Stimulated activated CD8-positive, alpha-beta memory T cell treated with anti-CD3 and anti-CD28 coated beads, Interleukin-15, amount 100 ng/mL, for 1 hour (primary cell): Measurements from ENCODE around the gene LRPPRC.

ENCODE experiments used
- DNase-seq: peaks from one replicate; pipeline ENCODE4 v3.0.0-alpha.2; 2020; ENCODE audit warnings: low read depth

Gene LRPPRC

DNA sequence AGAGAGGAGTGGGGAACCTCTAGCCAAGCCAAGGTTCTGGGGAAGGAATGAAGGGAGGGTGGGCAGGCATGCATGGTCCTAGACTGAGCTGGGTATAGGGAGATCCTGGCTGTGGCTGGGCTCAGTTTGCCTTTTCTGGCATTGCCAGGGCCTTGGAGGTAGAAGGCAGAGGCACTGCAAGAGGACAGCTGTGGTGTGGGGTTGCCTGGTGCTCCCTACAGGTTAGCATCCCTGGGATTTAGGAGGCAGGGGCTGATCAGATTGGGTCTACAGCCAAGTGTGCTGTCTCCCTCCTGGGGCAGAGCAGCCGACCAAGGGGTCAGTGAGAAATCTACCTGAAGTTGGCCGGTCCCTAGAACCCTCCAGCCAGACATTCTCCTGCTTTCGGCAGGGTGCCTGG, 141.1 kb downstream of the LRPPRC start:
- DNase-seq, result no peak

DNA sequence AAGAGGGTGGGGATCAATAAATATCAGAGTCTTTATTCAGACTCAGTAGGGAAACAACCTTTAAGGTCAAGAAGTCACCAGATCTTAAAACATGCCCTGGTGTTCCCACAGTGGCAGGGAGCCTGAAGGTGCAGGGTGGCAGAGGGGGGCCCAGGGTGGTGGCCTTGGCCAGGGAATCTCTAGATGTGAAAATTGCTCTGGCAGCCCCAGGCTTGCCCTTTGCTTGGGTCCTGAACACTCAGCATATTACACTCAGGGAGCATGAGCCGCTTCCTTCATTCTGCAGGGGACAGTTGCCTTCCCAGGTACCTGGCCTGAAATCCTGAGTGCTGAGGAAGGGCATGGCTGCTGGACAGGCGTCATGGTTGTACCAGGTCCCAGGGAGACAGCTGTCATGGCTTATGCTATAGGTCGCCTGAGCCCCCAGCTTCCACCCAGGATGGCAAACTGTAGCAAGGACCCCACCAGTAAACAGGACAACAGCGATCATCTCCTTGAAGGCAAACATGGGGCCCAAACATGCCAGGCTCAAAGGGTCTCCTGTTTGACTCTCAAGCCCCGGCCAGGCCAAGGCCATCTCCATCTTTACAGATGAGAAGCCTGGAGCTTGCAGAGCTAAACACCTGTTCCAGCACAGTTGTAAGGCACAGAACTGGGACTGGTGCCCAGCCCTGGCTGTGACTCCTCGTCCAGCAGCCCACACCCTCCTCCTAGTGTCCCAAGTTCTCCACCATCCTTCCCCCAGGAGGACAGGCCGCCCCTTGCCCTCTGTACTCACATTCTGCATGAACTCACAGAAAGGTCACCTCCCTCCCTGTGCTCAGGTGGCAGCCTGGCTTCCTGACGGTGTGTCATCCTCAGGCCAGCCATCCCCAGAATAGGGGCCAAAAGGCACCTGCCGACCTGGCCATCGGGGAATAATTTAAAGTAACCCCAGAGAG, 142.4 kb downstream of the LRPPRC start:
- DNase-seq, result no peak

DNA sequence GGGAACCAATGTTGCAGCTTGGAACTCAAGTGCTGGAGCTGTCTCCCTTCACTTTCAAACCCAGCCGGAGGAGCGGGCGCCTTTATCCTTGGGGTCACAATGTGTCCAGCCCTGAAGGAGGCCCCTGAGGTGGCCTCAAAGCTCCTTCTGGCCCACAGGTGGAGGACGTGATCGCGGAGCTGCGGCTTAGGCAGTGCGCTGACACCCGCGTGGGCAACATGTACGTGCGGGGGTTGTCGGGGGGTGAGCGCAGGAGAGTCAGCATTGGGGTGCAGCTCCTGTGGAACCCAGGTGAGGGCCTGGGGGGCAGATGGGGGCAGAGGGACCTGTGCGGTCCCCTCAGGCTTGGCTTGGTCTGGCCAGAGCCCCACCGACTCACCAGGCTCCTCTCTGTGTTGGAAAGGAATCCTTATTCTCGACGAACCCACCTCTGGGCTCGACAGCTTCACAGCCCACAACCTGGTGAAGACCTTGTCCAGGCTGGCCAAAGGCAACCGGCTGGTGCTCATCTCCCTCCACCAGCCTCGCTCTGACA, 143.5 kb downstream of the LRPPRC start:
- DNase-seq, result no peak

DNA sequence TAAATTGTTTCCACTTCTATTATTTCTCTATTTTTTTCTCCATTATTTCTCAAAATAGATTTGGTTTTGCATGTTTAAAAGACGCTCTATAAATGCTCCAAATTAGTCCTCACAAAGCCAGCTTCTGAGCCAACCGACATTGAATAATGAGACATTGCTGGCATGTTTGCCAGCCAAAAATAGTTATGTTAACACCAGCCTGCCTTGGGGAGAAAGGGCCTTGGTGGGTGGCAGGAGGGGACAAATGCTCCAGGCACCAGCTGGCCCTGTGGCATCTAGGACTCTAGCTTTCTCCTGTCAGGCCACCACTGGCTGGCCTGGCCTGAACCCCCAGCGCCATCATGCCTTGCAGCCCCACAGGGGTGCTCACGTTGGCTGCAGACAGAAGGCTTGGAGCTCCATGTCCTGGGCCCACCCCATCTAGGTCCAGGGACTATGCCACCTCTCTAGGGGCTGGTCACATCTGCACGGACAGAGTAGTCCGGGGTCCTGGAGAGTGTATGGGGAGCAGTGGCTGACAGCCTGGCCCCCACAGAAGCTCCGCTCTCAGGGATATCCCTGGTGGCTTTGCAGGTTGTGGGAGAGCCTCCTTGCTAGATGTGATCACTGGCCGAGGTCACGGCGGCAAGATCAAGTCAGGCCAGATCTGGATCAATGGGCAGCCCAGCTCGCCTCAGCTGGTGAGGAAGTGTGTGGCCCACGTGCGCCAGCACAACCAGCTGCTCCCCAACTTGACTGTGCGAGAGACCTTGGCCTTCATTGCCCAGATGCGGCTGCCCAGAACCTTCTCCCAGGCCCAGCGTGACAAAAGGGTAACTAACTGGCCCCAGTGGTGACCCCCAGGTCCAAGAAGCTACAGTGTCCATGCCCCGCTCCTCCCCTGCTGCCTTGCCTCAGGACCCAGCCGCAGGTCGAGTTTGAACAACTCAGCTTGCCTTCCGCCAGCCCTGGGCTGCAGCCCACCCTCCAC, 144.5 kb downstream of the LRPPRC start:
- no peak for DNase-seq

DNA sequence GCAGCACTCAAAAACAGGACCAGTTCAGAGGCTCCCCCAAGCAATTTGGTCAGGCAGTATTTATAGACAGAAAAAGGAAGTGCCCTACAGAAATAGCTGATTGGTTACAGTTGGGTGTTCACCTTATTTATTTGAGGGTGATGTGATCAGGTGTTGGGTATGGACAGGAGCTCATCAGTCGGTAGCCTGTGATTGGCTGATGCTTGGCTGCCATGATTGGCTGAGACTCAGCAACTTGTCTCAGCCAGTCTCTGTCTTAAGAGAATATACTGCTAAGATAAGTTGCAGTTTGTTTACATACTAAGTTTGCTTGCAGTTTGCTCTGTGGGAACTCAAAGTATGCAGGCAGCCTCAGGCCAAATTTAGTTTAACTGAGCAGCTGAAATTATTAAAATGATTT, 147.6 kb downstream of the LRPPRC start:
- no peak for DNase-seq

DNA sequence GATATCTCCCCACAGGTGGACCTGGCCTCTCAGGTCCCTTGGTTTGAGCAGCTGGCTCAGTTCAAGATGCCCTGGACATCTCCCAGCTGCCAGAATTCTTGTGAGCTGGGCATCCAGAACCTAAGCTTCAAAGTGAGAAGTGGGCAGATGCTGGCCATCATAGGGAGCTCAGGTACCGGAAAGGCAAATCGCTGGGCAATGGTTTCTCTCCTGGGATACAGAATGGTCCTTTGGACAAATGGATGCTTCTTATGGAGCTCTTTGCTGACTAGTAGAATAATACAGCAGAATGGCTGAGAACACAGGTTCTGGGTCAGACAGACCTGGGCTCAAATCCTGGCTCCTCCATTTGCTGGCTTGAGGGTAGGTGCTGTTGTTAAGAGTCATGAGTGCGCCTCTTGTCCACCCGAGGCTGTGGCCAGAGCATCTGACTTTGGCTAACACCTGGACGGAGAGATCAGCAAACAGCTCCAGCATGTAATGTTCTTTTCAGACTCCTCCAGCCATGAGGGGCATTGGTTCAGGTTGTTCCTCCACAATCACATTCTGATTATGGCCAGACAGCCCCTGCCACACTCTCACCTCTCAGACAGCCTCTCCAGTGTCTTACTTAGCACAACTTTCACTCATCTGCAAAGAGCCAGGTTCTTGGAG, 149.5 kb downstream of the LRPPRC start:
- DNase-seq, result no peak

DNA sequence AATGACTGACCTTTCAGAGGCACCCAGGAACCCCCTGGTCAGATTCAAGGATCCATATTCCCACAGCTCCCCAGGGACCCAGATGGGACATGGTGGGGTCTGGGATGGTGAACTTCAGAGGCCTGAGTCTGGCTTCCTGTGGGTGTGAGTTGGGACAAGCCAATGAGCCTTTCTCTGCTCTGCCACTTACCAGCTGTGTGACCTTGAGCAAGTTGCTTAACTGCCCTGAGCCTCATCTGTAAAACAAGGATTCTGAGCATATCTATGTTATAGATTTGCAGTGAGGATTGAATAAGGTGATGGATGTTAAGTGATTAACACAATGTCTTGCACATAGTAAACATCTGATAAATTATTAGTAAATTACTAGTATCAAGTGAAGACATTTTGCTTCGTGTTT, 150.6 kb downstream of the LRPPRC start:
- DNase-seq, result no peak

DNA sequence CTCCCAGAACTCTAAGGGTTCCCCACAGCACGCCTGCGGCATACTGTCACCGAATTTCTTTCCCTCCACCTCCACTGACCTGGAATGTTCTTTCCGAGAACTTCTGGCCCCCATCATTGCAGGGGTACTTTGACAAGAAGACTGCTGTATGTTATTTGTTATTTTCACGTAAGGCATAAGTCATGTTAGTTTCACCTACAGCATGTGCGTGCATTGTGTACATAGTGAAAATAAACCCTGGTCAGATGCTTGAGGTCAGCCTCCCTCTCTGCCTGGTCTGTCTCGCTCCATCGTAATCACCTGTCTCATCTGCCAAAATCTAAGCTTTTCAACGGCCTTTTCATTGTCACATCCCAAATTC, 152.9 kb downstream of the LRPPRC start:
- no peak for DNase-seq

DNA sequence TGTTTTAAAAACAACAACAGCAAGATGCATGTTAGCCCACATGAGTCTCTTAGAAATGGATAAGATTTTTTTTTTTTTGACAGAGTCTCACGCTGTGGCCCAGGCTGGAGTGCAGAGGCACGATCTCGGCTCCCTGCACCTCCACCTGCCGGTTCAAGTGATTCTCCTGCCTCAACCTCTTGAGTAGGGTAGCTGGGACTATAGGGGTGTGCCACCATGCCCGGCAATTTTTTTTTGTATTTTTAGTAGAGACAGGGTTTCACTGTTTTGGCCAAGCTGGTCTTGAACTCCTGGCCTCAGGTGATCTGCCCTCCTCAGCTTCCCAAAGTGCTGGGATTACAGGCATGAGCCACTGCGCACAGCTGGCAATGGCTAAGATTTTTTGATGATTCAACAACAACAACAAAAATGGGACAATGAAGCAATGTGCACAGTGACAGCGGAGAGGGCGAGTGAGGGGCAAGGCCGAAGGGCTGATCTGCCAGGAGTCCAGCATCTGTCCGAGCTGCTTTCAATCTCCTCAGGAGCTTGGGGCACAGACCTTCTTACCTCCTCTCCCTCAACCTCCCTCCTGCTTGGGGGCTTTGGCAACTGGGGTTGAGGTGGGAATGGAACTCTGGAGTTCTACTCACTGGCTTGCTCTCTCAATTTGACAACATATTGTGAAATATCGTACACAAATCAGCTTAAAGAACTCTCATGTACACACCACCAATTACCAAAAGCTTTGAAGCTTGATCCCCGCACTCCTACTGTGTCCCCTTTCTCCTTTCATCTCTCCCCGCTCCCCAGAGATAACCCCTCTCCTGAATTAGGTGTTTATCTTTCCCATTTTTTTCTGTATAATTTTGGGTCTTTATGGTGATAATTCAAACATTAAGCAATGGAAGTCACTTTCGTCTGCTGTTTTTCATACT, 153.6 kb downstream of the LRPPRC start:
- DNase-seq, result no peak

DNA sequence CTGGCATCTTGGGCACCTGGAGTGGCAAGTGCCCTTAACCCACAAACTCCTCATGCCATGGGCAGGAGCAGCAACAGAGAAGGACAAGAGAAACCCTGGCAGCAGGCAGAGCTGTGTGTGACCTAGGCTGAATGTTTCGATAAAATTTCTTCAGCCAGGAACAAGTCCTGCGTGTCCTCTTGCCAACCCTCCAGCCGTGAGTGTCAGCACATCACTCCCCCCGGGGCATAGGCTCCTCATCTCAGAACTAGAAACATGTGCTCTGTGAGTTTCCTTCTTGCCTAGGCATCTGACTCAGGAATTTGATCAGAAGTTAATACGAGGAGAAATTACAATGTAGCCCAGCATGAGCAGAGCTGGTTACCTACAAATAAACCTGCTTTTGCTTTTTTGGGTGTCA, 154.8 kb downstream of the LRPPRC start:
- DNase-seq, result no peak

DNA sequence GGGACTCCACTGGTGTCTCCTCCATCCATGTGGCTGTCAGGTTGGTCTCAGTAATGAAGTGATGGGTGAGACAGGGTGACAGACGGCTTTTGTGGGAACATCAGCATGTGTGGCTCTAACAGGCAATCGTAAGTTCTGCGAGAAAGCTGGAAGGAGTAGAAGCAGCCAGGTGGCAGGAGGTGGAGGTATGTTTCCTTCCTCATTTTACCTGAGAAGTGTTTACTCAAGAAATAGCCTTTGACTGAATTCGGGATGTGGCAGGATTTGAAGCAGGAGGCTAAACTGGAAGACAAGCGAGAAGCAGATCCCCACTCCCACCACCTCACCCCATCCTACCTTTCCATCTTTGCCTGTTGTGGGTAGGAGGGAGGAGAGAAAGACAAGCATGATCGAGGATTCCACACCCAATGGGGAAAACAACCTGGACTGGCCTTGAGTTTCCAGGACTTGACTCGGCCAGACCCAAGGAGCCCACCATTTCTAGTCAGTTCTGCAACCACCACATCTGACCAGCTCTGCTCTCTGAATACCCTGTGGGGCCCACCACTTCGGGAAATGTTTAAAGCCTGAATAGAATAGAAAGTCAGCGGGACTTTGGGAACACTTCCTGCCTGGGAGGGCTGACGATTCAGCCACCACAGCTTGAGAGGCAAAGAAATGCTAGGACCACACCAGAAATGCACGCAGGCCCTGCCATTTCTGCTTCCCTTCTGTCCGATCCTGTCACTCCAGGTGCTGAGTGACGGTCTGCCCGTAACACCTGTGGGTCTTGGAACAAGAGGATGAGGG, 155.8 kb downstream of the LRPPRC start:
- DNase-seq, result no peak

DNA sequence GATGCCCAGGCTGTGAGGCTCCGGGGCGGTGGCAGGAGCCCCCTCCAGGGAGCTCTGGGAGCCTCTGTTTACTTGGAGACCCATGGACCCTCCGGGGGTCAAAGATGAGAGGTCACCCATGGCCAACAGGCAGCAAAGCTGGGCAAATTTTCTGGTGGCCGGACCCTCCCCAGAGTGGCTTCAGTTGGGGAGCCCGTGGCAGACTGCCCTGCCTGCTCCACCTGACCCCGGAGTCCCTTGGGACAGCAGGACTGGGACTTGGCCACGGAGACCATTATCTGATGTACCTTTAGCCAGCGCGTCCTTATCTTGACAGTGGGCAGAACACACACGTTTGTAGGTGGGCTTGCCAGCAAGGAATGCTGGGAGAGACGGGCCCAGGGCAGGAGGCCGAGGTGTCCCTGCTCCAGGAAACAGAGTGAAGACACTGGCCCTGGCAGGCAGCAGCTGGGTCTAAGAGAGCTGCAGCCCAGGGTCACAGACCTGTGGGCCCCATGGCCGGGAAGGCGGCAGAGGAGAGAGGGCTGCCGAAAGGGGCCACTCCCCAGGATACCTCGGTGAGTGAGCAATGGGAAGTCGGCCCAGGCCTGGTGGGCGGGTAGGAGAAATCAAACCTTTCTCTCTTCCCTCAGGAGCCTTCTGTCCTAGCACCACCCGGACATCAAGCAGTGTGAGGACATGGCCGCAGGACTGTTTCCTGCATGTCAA, 157.1 kb downstream of the LRPPRC start, which contains the start of the genes ABCG5 and ABCG8:
Gene ABCG5, minus strand, starts transcription at position 280 of the 708 bp plus-strand sequence. Its CDS starts 160 bp downstream, at position 120.
Gene ABCG8, plus strand, starts transcription at position 412 of the 708 bp plus-strand sequence. Its CDS starts 83 bp downstream, at position 495.
- no peak for DNase-seq

DNA sequence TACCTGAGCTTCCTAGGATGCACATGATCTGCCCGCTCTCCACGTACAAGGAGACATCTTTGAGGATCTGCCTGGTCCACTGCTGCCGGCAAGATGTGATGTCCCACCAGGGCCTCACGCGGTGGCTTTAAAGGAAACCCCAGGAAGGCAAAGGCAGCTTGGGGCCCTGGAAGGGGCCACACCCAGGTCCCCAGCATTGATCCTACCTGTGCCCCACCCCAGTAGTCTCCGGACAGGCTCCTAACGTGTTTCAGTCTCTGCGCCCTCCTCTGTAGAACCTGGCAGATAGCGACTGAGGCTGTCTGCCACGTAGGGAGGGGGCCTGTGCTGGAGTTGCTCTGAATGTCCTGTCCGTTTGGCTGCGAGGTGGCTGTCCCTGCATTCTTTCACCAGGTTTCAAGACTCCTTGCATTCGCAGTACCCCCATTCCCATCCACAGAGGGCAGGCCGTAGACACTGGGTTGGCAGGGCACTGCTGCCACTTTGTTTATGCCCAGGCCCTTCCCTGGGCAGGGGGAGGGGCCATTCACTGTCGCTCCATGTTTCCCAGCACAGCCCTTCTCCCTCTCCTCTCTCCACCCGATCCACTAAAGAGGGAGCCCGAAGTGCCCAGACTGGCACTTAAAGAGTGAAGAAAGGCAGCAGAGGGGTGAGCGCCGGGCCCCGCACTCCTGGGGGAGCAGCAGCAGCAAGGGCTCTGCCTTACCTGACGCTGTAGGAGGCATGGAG, 157.8 kb downstream of the LRPPRC start:
- DNase-seq, result no peak

DNA sequence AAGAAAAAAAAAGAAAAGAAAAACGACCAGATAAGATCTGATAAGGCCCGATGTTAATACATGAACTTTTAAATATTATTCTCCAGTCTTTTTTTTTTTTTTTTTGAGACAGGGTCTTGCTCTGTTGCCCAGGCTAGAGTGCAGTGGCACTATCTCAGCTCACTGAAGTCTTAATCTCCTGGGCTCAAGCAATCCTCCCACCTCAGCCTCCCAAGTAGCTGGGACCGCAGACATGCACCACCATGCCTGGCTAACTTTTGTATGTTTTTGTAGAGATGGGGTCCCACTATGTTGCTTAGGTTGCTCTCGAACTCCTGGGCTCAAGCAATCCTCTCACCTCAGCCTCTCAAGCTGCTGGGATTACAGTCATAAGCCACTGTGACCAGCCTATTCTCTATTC, 158.8 kb downstream of the LRPPRC start:
- DNase-seq, result no peak
